Esophagus muscularis mucosa (tissue), 4 donors: Measurements from ENCODE around the gene PTGIS. TPM values are rescaled to one million over a fixed set of nuclear protein-coding genes. Genes with fewer than 3 reads are reported as not detected.

ENCODE experiments used
- DNase-seq: peaks from one replicate; pipeline ENCODE4 v3.0.0-alpha.2; 2017; ENCODE audit errors: extremely low spot score
- H3K27ac ChIP-seq, 4 donors: fragments of 200-600 bp; sonication (generic); replicated peaks in 1 of 4; 1 replicate in 3 of 4; 2 replicates in 1 of 4; pipeline ENCODE4 v1.5.1; 2016 to 2019; ENCODE audit warnings: mild to moderate bottlenecking in 1 of 4
- H3K27me3 ChIP-seq, 4 donors: fragments of 200-600 bp; sonication (generic); one replicate each; pipeline versions ENCODE4 v1.5.1 to v1.6.0; 2016 to 2019
- H3K36me3 ChIP-seq, 4 donors: fragments of 200-600 bp; sonication (generic); one replicate each; pipeline ENCODE4 v1.5.1; 2016 to 2019
- H3K4me1 ChIP-seq, 4 donors: fragments of 200-600 bp; sonication (generic); one replicate each; pipeline ENCODE4 v1.5.1; 2016 to 2019
- H3K4me3 ChIP-seq, 4 donors: fragments of 200-600 bp; sonication (generic); 1 replicate in 2 of 4; 2 replicates in 2 of 4; pipeline ENCODE4 v1.5.1; 2016 to 2019; ENCODE audit warnings: mild to moderate bottlenecking in 4 of 4, moderate library complexity in 1 of 4
- H3K9me3 ChIP-seq, 4 donors: fragments of 200-600 bp; sonication (generic); 1 replicate in 3 of 4; 2 replicates in 1 of 4; pipeline ENCODE4 v1.5.1; 2016 to 2019
- CTCF ChIP-seq, 3 experiments: fragments of 200-600 bp in 2 of 3; fragments of 450-650 bp in 1 of 3; sonication (generic) in 2 of 3; IDR thresholded peaks; one replicate each; pipeline ENCODE4 v1.5.1; 2017 to 2019; ENCODE audit warnings: antibody characterized with exemption in 3 of 3, mild to moderate bottlenecking in 2 of 3, moderate library complexity in 1 of 3
- EP300 ChIP-seq: sonication (generic); formaldehyde crosslinking; IDR thresholded peaks from one replicate; pipeline ENCODE4 v1.6.1; 2017; ENCODE audit warnings: antibody characterized with exemption
- POLR2A ChIP-seq: fragments of 450-650 bp; IDR thresholded peaks from one replicate; pipeline ENCODE4 v1.6.1; 2017; ENCODE audit warnings: antibody characterized with exemption, moderate library complexity, mild to moderate bottlenecking, low read depth
- POLR2AphosphoS5 ChIP-seq, 2 donors: sonication (generic); formaldehyde crosslinking; IDR thresholded peaks; one replicate each; pipeline ENCODE4 v1.6.1; 2017; ENCODE audit warnings: antibody characterized with exemption in 2 of 2
- WGBS: methylation state at CpG from one replicate; pipeline ENCODE4 v1.1.5; 2018; 5-methylcytosine and 5-hydroxymethylcytosine counted together
- intact Hi-C: fragments of 100-400 bp; cut with DNase I; formaldehyde crosslinking; loops from one replicate; pipeline ENCODE4 v1.15.1; 2023
- total RNA-seq, 4 donors: library from RNA; depleted of rRNA; stranded (reverse); fragments of >200 nt; gene quantifications; one replicate each; pipeline versions ENCODE4 v1.1.0 to v1.2.1, GENCODE V29; 2016

The PTGIS gene
- total RNA-seq, 4 donors from 2014 or later: 107 to 217 (median 130) TPM

DNA sequence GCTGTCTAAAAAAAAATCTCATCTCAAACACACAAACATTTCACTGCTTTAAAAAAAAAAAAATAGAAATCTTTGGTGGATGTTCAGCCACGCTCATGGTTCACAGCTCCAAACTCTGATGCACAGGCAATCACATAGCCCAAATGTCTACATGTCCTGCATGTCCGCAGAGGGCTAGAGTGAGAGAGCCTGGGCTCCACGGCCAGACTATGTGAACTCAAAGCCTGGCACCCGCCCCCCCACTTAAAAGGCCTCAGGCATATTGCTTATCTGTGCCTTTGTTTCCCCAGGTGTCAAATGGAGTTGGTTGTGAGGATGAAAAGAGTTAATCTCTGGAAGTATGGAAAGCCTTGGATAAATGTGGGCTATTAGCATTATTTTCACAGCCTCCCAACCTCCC, 10.5 kb upstream of the PTGIS start:
- Histone ChIP-seq H3K4me3 (no peak overlapping the region), H3K36me3 (no peaks in the 10 kb centered on the region), H3K9me3 (peaks cover 0 to 7% (median 6%) of the 10 kb centered on the region in 4 donors), H3K27ac (peak overlapping the region; percentile 73 to 83 (median 76)), H3K27me3 (no peaks in the 10 kb centered on the region), H3K4me1 (peaks cover 3 to 52% (median 38%) of the 10 kb centered on the region in 4 donors)
- TF ChIP-seq POLR2AphosphoS5 (IDR thresholded peaks at IDR 0.05) (no peak), EP300 (no peak), CTCF (IDR thresholded peaks at IDR 0.05) (no peak), POLR2A (no peak)
- WGBS: 82% methylated on average over 4 of the region's 4 CpGs
- DNase-seq: no peak
- intact Hi-C loops: no loop called here

DNA sequence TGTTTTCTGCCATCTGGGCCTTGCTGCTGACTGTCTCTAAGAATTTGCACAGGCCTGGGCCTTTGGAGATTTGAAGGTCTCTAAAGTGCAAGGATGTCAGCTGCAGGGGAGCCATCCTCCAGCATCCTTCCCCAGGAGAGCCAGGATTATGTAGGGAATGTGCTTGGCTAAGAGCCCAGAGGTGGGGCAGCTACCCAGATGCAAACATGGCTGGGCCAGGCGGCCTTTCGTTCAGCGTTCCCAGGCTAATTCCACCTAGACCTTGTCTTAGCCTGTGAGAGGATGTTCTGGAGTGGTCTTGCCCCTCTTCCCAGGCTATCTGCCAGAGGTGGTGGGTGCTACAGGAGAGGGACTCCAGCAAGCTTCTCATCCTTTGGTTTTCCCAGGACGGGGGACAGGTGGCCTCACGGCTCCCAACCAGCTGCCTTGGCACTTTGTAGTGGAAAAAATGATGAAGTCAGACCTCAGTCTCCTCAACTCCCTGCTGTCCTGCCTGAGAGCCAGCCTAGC, 7.7 kb upstream of the PTGIS start:
- no peak overlapping the region for H3K4me3 ChIP-seq
- no peaks in the 10 kb centered on the region for H3K9me3 ChIP-seq
- H3K27me3 ChIP-seq: no peaks in the 10 kb centered on the region
- peak overlapping the region; percentile 64 to 89 (median 74) for H3K27ac ChIP-seq
- no peak for DNase-seq
- H3K4me1 ChIP-seq: peaks cover 0 to 48% (median 33%) of the 10 kb centered on the region in 4 donors
- TF ChIP-seq CTCF (IDR thresholded peaks at IDR 0.05) (no peak), POLR2AphosphoS5 (IDR thresholded peaks at IDR 0.05) (peak; percentile 39 to 48)
- intact Hi-C loops: no loop called here
- H3K36me3 ChIP-seq: no peaks in the 10 kb centered on the region
- 17% methylated on average over 2 of the region's 5 CpGs for WGBS

- peaks cover 0 to 5% (median 0%) of the 10 kb centered on the region in 4 donors for H3K27me3 ChIP-seq
- no peaks in the 10 kb centered on the region for H3K9me3 ChIP-seq
- 86% methylated on average over 8 of the region's 8 CpGs for WGBS
- no peak for DNase-seq
- H3K27ac ChIP-seq: peak overlapping the region; percentile 45 to 89 (median 70)
- intact Hi-C loops: no loop called here
- no peak overlapping the region for H3K4me3 ChIP-seq
- H3K36me3 ChIP-seq: no peaks in the 10 kb centered on the region
- peaks cover 0 to 45% (median 30%) of the 10 kb centered on the region in 4 donors for H3K4me1 ChIP-seq
- TF ChIP-seq CTCF (IDR thresholded peaks at IDR 0.05): no peak
- no peak for TF ChIP-seq POLR2A
- no peak for TF ChIP-seq EP300
These were observed 6.0 kb upstream of the PTGIS start for GRCh38 chr20:49573900-49574416.

DNA sequence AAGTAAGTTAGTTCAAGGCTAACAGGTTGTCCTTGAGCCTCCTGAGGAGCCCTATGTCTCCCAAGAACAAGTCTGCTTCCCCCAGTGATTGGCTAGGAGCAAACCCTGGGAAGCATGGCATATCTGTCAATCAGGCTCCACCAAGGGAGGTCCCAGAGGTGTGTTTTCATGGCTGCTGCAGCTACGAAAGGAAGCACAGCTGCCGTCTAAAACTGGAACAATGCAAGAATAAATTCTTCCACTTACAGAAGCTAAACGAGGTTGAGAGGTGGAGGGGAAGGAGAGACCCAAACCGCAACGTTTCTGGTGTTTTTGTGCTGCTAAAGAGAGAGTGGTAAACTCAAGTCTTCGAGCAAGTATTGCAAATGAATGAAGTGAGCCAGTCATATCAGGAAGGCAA, 4.9 kb upstream of the PTGIS start:
- Histone ChIP-seq H3K36me3 (no peaks in the 10 kb centered on the region), H3K27me3 (peaks cover 0 to 16% (median under 1%) of the 10 kb centered on the region in 4 donors), H3K4me3 (no peak overlapping the region), H3K9me3 (no peaks in the 10 kb centered on the region), H3K27ac (peak overlapping the region; percentile 41 to 89 (median 52)), H3K4me1 (peaks cover under 1 to 47% (median 41%) of the 10 kb centered on the region in 4 donors)
- intact Hi-C loops: no loop called here
- DNase-seq: no peak
- 46% methylated on average over 6 of the region's 6 CpGs for WGBS
- no peak for TF ChIP-seq EP300
- TF ChIP-seq POLR2A: no peak
- TF ChIP-seq POLR2AphosphoS5 (IDR thresholded peaks at IDR 0.05): no peak
- TF ChIP-seq CTCF (IDR thresholded peaks at IDR 0.05): no peak

DNA sequence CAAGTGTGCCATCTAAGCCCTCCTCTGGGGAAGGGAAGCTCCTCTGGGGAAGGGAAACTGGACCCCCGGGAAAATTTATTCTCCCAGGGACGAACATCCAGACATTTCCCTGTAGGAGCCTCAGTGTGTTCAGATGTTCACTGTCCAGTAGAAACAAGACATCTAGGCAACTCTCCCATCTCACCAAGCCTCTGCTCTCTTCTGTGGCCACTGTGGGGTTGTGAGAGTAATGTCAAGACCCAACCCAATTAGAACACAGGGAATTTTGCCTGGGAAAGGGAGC, 3.6 kb upstream of the PTGIS start:
- intact Hi-C loops: no loop called here
- TF ChIP-seq POLR2AphosphoS5 (IDR thresholded peaks at IDR 0.05) (no peak), CTCF (IDR thresholded peaks at IDR 0.05) (no peak), POLR2A (no peak), EP300 (no peak)
- Histone ChIP-seq H3K27me3 (peaks cover 0 to 23% (median 1%) of the 10 kb centered on the region in 4 donors), H3K4me1 (peaks cover 5 to 57% (median 51%) of the 10 kb centered on the region in 4 donors), H3K9me3 (no peaks in the 10 kb centered on the region), H3K4me3 (no peak overlapping the region), H3K36me3 (no peaks in the 10 kb centered on the region), H3K27ac (peak overlapping the region; percentile 74 to 91 (median 88))
- 94% methylated on average over 2 of the region's 2 CpGs for WGBS
- DNase-seq: no peak
